HG03095 (cell line): Measurements from ENCODE around the gene LDLRAD4.
"Not testable (repeated sequence)": the region's sequence is repeated elsewhere in the genome, so short reads cannot be mapped to it uniquely, and the experiment has no call there.

ENCODE experiments used
- ATAC-seq: cut with Tn5 transposase; IDR thresholded peaks from one replicate; pipeline ENCODE4 v1.9.1; 2021; ENCODE audit warnings: moderate library complexity; ENCODE audit not compliant: unreplicated experiment

LDLRAD4 gene

GRCh38 chr18:13245481-13246000, 27.0 kb downstream of the LDLRAD4 start:
- ATAC-seq: no peak

GRCh38 chr18:13246121-13246520, 27.6 kb downstream of the LDLRAD4 start:
- no peak for ATAC-seq

GRCh38 chr18:13246591-13246990, 28.0 kb downstream of the LDLRAD4 start:
- ATAC-seq: no peak

- no peak for ATAC-seq
These were observed 28.9 kb downstream of the LDLRAD4 start for GRCh38 chr18:13247506-13247905.

- ATAC-seq: no peak
These were observed 34.3 kb downstream of the LDLRAD4 start for GRCh38 chr18:13252686-13253410.

- ATAC-seq: no peak
These were observed 35.5 kb downstream of the LDLRAD4 start for GRCh38 chr18:13253786-13254688.

GRCh38 chr18:13254971-13255927, 36.7 kb downstream of the LDLRAD4 start:
- no peak for ATAC-seq

GRCh38 chr18:13256444-13257305, 38.1 kb downstream of the LDLRAD4 start:
- ATAC-seq: no peak

- no peak for ATAC-seq
These were observed 38.9 kb downstream of the LDLRAD4 start for GRCh38 chr18:13257361-13257980.

- no peak for ATAC-seq
These were observed 40.4 kb downstream of the LDLRAD4 start for GRCh38 chr18:13258921-13259320.

- ATAC-seq: no peak
These were observed 41.1 kb downstream of the LDLRAD4 start for GRCh38 chr18:13259701-13260100.

- ATAC-seq: no peak
These were observed 41.8 kb downstream of the LDLRAD4 start for GRCh38 chr18:13260197-13260934.

GRCh38 chr18:13260935-13261640, 42.5 kb downstream of the LDLRAD4 start:
- ATAC-seq: no peak

GRCh38 chr18:13261661-13262357, 43.2 kb downstream of the LDLRAD4 start:
- ATAC-seq: no peak

GRCh38 chr18:13262358-13262680, 43.8 kb downstream of the LDLRAD4 start:
- not testable (repeated sequence) for ATAC-seq

- ATAC-seq: no peak
These were observed 44.5 kb downstream of the LDLRAD4 start for GRCh38 chr18:13262839-13263691.
